GM12875 (cell line): ENCODE data around the gene HADH.

Experiments used
- H3K4me3 ChIP-seq: one replicate; pipeline ENCODE4 v1.5.1; 2011; ENCODE audit warnings: low read depth, low read length, control low read depth
- TF ChIP-seq, protein P1 (sequence below): IDR thresholded peaks from 2 replicates; pipeline ENCODE4 v1.5.1; 2011; ENCODE audit warnings: low read depth, mild to moderate bottlenecking, control low read depth, inconsistent platforms, low read length, moderate library complexity, borderline replicate concordance; ENCODE audit not compliant: insufficient read depth

Gene HADH

GRCh38 chr4:107987916-107988762, 1.6 kb upstream of the HADH start:
- TF ChIP-seq, protein P1, sequence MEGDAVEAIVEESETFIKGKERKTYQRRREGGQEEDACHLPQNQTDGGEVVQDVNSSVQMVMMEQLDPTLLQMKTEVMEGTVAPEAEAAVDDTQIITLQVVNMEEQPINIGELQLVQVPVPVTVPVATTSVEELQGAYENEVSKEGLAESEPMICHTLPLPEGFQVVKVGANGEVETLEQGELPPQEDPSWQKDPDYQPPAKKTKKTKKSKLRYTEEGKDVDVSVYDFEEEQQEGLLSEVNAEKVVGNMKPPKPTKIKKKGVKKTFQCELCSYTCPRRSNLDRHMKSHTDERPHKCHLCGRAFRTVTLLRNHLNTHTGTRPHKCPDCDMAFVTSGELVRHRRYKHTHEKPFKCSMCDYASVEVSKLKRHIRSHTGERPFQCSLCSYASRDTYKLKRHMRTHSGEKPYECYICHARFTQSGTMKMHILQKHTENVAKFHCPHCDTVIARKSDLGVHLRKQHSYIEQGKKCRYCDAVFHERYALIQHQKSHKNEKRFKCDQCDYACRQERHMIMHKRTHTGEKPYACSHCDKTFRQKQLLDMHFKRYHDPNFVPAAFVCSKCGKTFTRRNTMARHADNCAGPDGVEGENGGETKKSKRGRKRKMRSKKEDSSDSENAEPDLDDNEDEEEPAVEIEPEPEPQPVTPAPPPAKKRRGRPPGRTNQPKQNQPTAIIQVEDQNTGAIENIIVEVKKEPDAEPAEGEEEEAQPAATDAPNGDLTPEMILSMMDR, result no peak
- no peak overlapping the region for H3K4me3 ChIP-seq

DNA sequence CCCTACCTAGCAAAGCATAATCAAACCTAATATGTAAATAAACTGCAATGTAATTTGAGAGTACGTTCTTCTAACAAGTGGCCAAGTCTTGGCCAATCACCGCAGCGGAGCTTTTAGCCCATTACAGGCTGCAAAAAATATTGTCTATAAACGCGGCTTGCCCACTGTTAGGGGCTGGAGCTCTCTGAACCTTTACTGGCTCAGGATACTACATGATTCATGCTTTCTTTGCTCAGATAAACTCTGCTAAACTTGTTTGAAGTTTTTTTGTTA, 990 bp upstream of the HADH start:
- H3K4me3 ChIP-seq, result no peak overlapping the region

GRCh38 chr4:107989162-107989536, 540 bp upstream of the HADH start:
- peak overlapping the region; percentile 97 for H3K4me3 ChIP-seq
- TF ChIP-seq, protein P1, result no peak

More for the DNA sequence above, 990 bp upstream of the HADH start:
- TF ChIP-seq, protein P1, result no peak

GRCh38 chr4:107991945-107992630, 2.4 kb downstream of the HADH start:
- TF ChIP-seq, protein P1, result no peak
- no peak overlapping the region for H3K4me3 ChIP-seq

DNA sequence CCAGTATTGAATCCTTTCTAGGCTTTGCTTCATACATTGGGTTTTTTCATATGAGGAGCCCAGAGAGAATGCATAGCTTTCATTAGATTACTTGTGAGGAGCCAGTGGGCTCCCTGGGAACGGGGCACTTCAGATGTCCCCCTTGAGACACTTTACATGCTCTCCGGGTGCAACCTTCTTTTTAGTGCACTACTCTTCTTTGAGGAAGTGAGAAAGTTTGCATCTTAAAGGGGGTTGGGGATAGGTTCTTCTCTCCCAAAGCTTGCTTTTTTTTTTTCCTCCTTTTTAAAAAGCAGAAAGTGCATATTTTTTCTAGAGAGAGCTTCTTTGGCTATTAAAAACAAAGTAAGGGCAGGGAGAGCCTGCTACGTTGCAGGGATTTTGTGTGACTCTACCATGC, 4.3 kb downstream of the HADH start:
- TF ChIP-seq, protein P1, result no peak
- no peak overlapping the region for H3K4me3 ChIP-seq

GRCh38 chr4:107994894-107995293, 5.2 kb downstream of the HADH start:
- H3K4me3 ChIP-seq, result no peak overlapping the region
- TF ChIP-seq, protein P1, result no peak
